Endothelial cell of umbilical vein (primary cell): ENCODE data around the gene PIGZ. TPM values are rescaled to one million over a fixed set of nuclear protein-coding genes. Genes with fewer than 3 reads are reported as not detected.

ENCODE experiments used
- BruUV-seq: library from RNA; stranded (reverse); fragments of 400-500 nt; replicated peaks from 2 replicates; lab custom pipeline; 2021; lab: Mats Ljungman, UMichigan
- CTCF ChIA-PET: fragments of 300-600, 350-600 bp; sonication (Branson Sonifier 250); formaldehyde crosslinking; loops from one replicate; lab custom pipeline; 2021; ENCODE audit warnings: antibody characterized with exemption, inconsistent platforms; lab: Charles Lee
- POLR2A ChIA-PET: fragments of 300-600, 350-600 bp; sonication (Branson Sonifier 250); formaldehyde crosslinking; loops from one replicate; lab custom pipeline; 2021; ENCODE audit warnings: antibody characterized with exemption, inconsistent platforms; lab: Charles Lee
- DNase-seq: peaks from one replicate; pipeline ENCODE4 v3.0.0-alpha.2; 2011; ENCODE audit warnings: low read depth, low spot score
- FAIRE-seq: peaks from 2 replicates; lab custom pipeline; 2011; peaks lifted over from hg19 to GRCh38; lab: Jason Lieb, UNC
- H2AFZ ChIP-seq: 2 replicates; pipeline ENCODE4 v1.6.0; 2012; ENCODE audit warnings: low read depth, low read length, control low read depth, inconsistent platforms
- H3K27ac ChIP-seq: 2 replicates; pipeline ENCODE4 v1.5.1; 2011; ENCODE audit warnings: low read depth, mild to moderate bottlenecking, control low read depth, low read length, moderate library complexity; ENCODE audit not compliant: insufficient read depth
- H3K27me3 ChIP-seq, 2 experiments: 2 replicates each; pipeline versions ENCODE4 v1.6.0 to v1.6.1; 2011; ENCODE audit warnings: low read length in 2 of 2, mixed read lengths in 1 of 2; ENCODE audit not compliant: control insufficient read depth in 2 of 2, insufficient read depth in 2 of 2
- H3K36me3 ChIP-seq, 2 experiments: 2 replicates in 1 of 2; 3 replicates in 1 of 2; pipeline ENCODE4 v1.5.1; 2011; ENCODE audit warnings: low read length in 2 of 2, mild to moderate bottlenecking in 1 of 2, moderate library complexity in 1 of 2; ENCODE audit not compliant: control insufficient read depth in 2 of 2, insufficient read depth in 2 of 2; ENCODE audit errors: extremely low read depth in 1 of 2
- H3K4me1 ChIP-seq: 3 replicates; pipeline ENCODE4 v1.5.1; 2011; ENCODE audit warnings: mild to moderate bottlenecking, low read length; ENCODE audit not compliant: control insufficient read depth, insufficient read depth; ENCODE audit errors: extremely low read depth
- H3K4me2 ChIP-seq: 2 replicates; pipeline ENCODE4 v1.6.1; 2011; ENCODE audit warnings: low read length, control low read depth, mixed read lengths; ENCODE audit not compliant: insufficient read depth
- H3K4me3 ChIP-seq, 3 experiments: fragments of 200-600 bp in 1 of 3; sonication (generic), shearing (Covaris generic) in 1 of 3; replicated peaks in 1 of 3; 2 replicates each; pipeline ENCODE4 v1.5.1; 2011 to 2016; ENCODE audit warnings: control low read depth in 3 of 3, low read length in 3 of 3, mild to moderate bottlenecking in 2 of 3, inconsistent platforms in 1 of 3, low read depth in 1 of 3, moderate library complexity in 1 of 3; ENCODE audit not compliant: insufficient read depth in 1 of 3
- H3K79me2 ChIP-seq: 2 replicates; pipeline ENCODE4 v1.6.0; 2012; ENCODE audit warnings: low read length, inconsistent platforms; ENCODE audit not compliant: control insufficient read depth, insufficient read depth
- H3K9ac ChIP-seq: replicated peaks from 2 replicates; pipeline ENCODE3; 2011; ENCODE audit warnings: low read length, control low read depth; ENCODE audit not compliant: insufficient read depth; ENCODE audit errors: extremely low read depth
- H3K9me1 ChIP-seq: replicated peaks from 3 replicates; pipeline ENCODE4 v1.6.0; 2011; ENCODE audit warnings: mild to moderate bottlenecking, low read length; ENCODE audit not compliant: control insufficient read depth, insufficient read depth; ENCODE audit errors: extremely low read depth
- H3K9me3 ChIP-seq: replicated peaks from 2 replicates; pipeline ENCODE4 v1.5.1; 2012; ENCODE audit warnings: low read length, inconsistent platforms; ENCODE audit not compliant: control insufficient read depth, insufficient read depth
- H4K20me1 ChIP-seq: replicated peaks from 2 replicates; pipeline ENCODE3; 2011; ENCODE audit warnings: mild to moderate bottlenecking, low read length; ENCODE audit not compliant: control insufficient read depth, insufficient read depth; ENCODE audit errors: extremely low read depth
- FOS ChIP-seq: IDR thresholded peaks from 2 replicates; pipeline ENCODE4 v1.6.1; 2011; ENCODE audit warnings: mild to moderate bottlenecking, low read length, moderate library complexity, borderline replicate concordance; ENCODE audit not compliant: insufficient read depth
- GATA2 ChIP-seq: IDR thresholded peaks from 2 replicates; pipeline ENCODE4 v1.7.0; 2011; ENCODE audit warnings: low read depth, mild to moderate bottlenecking, moderate library complexity, mixed read lengths, low read length; ENCODE audit not compliant: insufficient read length, insufficient read depth
- JUN ChIP-seq: IDR thresholded peaks from 2 replicates; pipeline ENCODE4 v1.6.1; 2011; ENCODE audit warnings: borderline replicate concordance, low read depth; ENCODE audit not compliant: insufficient read length, insufficient read depth
- MYC ChIP-seq: IDR thresholded peaks from one replicate; pipeline ENCODE4 v1.6.1; 2011; ENCODE audit warnings: mild to moderate bottlenecking, low read depth, low read length
- POLR2A ChIP-seq: IDR thresholded peaks from 2 replicates; pipeline ENCODE4 v1.6.1; 2012; ENCODE audit warnings: low read depth, mild to moderate bottlenecking, control low read depth, low read length
- POLR2AphosphoS5 ChIP-seq: IDR thresholded peaks from 2 replicates; pipeline ENCODE4 v1.6.1; 2012; ENCODE audit warnings: low read depth, mild to moderate bottlenecking, control low read depth, low read length, moderate library complexity; ENCODE audit not compliant: insufficient read depth
- dilution Hi-C: fragments of 300-500 bp; cut with MboI; formaldehyde crosslinking; loops from one replicate; pipeline ENCODE4 v1.15.0; 2019; ENCODE audit warnings: low sequenced_read_pairs; ENCODE audit not compliant: extremely low pct_ligation_motif_present
- intact Hi-C: fragments of 100-400 bp; cut with micrococcal nuclease; formaldehyde crosslinking; loops from one replicate; pipeline ENCODE4 v1.10.0; 2022
- polyA plus RNA-seq, 4 experiments: library from polyadenylated mRNA; depleted of rRNA in 3 of 4; stranded (reverse) in 3 of 4; unstranded in 1 of 4; fragments of >200 nt; gene quantifications; 2 replicates each; pipeline versions ENCODE4 v1.2.1 to v1.2.3, GENCODE V29; 2011 to 2012; ENCODE audit warnings: missing spikeins in 1 of 4
- total RNA-seq: library from RNA; stranded (reverse); gene quantifications from 2 replicates; pipeline ENCODE4 v1.2.3, GENCODE V29; 2021
- TF ChIP-seq, protein P1 (sequence below), 2 donors: IDR thresholded peaks; 1 replicate in 1 of 2; 2 replicates in 1 of 2; pipeline ENCODE4 v1.5.1; 2011; ENCODE audit warnings: low read length in 2 of 2, mild to moderate bottlenecking in 2 of 2, moderate library complexity in 2 of 2, control low read depth in 1 of 2, inconsistent platforms in 1 of 2, low read depth in 1 of 2; ENCODE audit not compliant: insufficient read depth in 1 of 2; ENCODE audit errors: extremely low read depth in 1 of 2
- TF ChIP-seq, protein P2 (sequence below): IDR thresholded peaks from 2 replicates; pipeline ENCODE4 v1.6.1; 2011; ENCODE audit not compliant: insufficient read depth, insufficient read length

Gene PIGZ
- total and polyA plus RNA-seq, 2 donors (not counting 3 experiments of a cell fraction or from before 2014, with no cell fraction given) = 6.0 to 6.5 TPM

DNA sequence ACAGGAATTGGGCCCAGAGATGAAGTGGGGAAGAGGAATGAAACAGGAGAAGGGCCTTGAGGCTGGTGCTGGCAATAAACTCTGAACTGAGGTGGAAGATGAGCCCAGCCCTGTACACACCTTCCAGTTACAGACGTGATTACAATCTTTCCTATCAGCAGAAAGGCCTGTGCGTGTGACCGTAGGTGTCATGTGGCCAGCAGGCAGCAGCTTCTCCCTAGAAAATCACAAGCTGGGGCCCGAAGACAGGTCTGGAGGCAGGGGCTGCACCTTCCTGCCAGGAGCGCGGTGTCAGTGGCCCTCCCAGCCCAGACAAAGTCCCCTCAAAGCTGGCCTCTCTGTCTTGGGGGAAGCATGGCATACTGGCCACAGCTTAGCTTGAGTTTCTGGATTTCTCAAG lies 16.7 kb upstream of the PIGZ start:
- H3K9ac ChIP-seq = no peak overlapping the region
- BruUV-seq = no TSS peak
- no peaks in the 10 kb centered on the region for H3K79me2 ChIP-seq
- no peak overlapping the region for H3K4me3 ChIP-seq
- H3K27ac ChIP-seq = no peak overlapping the region
- H2AFZ ChIP-seq = no peak overlapping the region
- H4K20me1 ChIP-seq = no peaks in the 10 kb centered on the region
- ChIA-PET POLR2A (no interaction called here), CTCF (interaction anchor here (0.7 to 1.1 kb wide), 3 partner anchors 15 to 198 kb away, joined by 3 read pairs; no protein-coding TSS in a partner anchor)
- no peaks in the 10 kb centered on the region for H3K36me3 ChIP-seq
- H3K27me3 ChIP-seq = peaks cover 6 to 24% of the 10 kb centered on the region in 2 experiments
- DNase-seq = no peak
- no peak for TF ChIP-seq POLR2A
- TF ChIP-seq POLR2AphosphoS5 = no peak
- TF ChIP-seq, protein P1, sequence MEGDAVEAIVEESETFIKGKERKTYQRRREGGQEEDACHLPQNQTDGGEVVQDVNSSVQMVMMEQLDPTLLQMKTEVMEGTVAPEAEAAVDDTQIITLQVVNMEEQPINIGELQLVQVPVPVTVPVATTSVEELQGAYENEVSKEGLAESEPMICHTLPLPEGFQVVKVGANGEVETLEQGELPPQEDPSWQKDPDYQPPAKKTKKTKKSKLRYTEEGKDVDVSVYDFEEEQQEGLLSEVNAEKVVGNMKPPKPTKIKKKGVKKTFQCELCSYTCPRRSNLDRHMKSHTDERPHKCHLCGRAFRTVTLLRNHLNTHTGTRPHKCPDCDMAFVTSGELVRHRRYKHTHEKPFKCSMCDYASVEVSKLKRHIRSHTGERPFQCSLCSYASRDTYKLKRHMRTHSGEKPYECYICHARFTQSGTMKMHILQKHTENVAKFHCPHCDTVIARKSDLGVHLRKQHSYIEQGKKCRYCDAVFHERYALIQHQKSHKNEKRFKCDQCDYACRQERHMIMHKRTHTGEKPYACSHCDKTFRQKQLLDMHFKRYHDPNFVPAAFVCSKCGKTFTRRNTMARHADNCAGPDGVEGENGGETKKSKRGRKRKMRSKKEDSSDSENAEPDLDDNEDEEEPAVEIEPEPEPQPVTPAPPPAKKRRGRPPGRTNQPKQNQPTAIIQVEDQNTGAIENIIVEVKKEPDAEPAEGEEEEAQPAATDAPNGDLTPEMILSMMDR (IDR thresholded peaks at IDR 0.05; ENCODE audit: extremely low read depth in 1 of 2, insufficient read depth in 1 of 2, low read depth in 1 of 2, low read length in 2 of 2) = no peak
- TF ChIP-seq FOS = no peak
- TF ChIP-seq GATA2 = no peak
- TF ChIP-seq, protein P2, sequence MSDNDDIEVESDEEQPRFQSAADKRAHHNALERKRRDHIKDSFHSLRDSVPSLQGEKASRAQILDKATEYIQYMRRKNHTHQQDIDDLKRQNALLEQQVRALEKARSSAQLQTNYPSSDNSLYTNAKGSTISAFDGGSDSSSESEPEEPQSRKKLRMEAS = no peak
- TF ChIP-seq JUN = no peak
- TF ChIP-seq MYC = no peak
- H3K4me1 ChIP-seq = no peaks in the 10 kb centered on the region
- intact Hi-C loops (no loop called here), dilution Hi-C loops (no loop called here)
- no peaks in the 10 kb centered on the region for H3K9me3 ChIP-seq
- no peak for FAIRE-seq
- H3K9me1 ChIP-seq = no peaks in the 10 kb centered on the region
- no peak overlapping the region for H3K4me2 ChIP-seq
